MM.1S (cell line): Measurements from ENCODE around the gene LYZL4.

Experiments
- EZH2phosphoT487 ChIP-seq: fragments of 300-600 bp; sonication (generic); IDR thresholded peaks from 2 replicates; pipeline ENCODE4 v1.6.1; 2018; ENCODE audit warnings: antibody characterized with exemption, low read length
- TF ChIP-seq, protein P1 (sequence below): fragments of 300-600 bp; sonication (generic); IDR thresholded peaks from 2 replicates; pipeline ENCODE4 v1.5.1; 2016; ENCODE audit warnings: antibody characterized with exemption, low read length, mixed read lengths

DNA sequence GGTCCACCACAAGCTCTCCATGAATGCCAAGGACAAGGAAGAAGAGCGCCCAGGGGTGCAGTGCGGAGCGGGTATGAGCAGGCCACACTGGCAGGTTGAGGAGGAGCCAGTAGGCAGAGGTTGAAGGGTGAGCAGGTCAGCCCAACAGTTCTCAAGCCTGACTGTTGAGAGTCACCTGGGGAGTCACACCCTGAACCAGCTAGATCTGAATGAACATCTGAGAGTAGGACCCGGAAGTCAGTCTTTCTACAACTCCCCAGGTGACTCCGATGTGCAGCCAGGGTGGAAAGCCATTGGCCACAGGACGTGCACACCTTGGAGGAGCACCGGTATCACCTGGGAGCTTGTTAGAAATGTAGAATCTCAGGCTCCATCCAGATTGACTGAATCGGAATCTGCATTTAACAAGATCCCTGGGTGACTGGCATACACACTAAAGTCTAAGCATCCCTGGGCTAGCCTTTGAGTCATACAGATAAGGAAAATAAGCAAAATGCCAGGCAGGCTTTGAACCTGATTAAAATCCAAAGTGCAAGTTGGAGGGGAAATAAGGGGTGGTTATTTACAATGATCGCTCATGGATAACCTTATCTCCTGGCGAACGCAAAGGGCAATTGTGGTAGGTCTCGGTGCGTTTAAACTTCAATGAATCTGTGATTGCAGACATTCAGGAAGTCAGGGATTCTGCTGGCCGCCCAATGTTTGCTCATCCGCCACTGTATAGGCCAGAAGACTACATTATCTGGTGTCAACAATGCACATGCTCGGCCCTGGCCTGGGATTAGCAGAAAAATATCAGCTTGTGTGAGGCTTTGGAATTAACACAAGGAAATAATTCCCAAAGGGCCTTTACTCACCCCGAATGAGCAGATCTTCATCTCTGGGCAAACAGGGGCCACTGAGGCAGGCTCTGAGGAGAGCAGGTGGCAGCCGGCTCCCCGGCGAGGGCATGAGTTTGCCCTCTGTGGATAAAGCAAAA, 11.7 kb upstream of the LYZL4 start:
- TF ChIP-seq, protein P1, sequence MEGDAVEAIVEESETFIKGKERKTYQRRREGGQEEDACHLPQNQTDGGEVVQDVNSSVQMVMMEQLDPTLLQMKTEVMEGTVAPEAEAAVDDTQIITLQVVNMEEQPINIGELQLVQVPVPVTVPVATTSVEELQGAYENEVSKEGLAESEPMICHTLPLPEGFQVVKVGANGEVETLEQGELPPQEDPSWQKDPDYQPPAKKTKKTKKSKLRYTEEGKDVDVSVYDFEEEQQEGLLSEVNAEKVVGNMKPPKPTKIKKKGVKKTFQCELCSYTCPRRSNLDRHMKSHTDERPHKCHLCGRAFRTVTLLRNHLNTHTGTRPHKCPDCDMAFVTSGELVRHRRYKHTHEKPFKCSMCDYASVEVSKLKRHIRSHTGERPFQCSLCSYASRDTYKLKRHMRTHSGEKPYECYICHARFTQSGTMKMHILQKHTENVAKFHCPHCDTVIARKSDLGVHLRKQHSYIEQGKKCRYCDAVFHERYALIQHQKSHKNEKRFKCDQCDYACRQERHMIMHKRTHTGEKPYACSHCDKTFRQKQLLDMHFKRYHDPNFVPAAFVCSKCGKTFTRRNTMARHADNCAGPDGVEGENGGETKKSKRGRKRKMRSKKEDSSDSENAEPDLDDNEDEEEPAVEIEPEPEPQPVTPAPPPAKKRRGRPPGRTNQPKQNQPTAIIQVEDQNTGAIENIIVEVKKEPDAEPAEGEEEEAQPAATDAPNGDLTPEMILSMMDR, result no peak
- TF ChIP-seq EZH2phosphoT487, result no peak
